Measurements from ENCODE around the gene TTC3.

Gene TTC3

DNA sequence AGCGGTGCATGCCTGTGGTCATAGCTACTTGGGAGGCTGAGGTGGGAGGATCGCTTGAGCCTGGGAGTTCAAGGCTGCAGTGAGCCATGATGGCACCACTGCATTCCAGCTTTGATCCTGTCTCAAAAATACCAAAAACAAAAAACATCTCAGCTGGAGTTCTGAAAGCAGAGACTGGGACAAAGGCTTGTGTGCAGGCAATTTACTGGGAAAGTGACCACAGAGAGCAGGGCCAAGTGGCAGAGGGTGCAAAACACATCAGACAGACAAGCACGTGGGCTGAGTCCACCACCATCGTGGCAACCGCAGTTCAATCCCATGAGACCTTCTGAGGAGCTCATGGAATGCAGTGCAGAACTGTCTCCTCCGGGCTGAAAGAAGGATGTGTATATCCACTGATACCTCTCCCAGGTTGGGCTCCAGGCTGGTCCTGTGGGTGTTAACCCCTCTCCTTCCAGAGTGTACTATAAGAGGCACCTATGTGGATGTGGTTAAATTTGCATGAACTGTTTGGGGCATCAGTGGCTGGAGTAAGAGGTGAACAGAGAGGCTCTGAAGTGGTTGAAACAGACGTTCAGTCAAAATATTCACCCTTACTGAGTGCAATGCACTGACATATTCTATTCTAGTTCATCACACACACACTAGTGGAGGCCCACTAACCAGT, 11.0 kb upstream of the TTC3 start:
- DNase-seq (ENCODE audit: low read depth in 2 of 2), result no peak

DNA sequence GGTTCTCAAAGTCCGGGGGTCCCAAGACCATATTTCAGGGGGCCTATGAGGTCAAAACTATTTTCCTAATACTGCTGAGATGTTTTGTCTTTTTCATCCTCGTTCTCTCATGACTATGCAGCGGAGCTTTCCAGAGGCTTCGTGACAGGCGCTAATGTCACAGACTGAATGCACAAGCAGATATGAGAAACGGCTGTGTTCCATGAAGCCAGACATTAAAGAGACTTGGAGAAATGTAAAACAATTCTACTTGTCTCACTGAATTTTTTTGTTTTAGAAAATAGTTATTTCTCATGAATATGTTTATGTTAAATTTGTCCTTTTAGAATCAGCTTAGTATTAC, 10.5 kb upstream of the TTC3 start:
- no peak for DNase-seq (ENCODE audit: low read depth in 2 of 2)

DNA sequence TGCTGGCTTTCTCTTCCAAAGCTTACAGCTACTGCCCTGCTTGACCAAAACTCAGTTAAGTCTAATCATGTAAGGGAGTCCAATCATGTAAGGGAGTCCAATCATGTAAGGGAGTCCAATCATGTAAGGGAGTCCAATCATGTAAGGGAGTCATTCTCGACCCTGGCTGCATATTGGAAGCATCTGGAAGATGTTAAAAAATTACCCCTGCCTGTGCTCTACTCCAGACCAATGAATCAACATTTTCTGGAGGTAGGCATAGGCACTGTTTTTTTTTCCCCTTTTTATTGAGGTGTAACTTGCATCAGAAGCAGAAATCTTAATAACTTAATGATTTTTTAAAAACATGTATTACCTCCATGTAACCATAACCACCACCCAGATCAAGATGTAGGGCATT, 9.6 kb upstream of the TTC3 start:
- no peak for DNase-seq (ENCODE audit: low read depth in 2 of 2)

DNA sequence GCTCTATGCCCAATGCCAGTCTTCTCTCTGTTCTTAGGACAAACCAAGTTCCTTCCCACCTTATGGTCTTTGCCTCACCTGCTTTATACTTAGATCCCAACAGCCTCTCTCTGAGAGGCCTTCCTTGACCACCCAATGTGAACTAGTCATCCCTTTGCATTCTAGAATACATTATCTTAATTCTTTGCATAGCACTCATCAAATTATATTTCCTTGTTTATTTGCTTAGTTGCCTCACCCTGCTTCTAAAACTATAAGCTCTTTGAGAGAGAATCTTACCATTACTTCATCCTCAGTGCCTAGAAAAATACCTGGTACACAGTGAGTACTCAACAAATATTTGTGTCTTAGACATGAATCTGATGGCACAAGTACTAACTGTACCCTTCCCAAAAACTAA, 8.2 kb upstream of the TTC3 start:
- DNase-seq (ENCODE audit: low read depth in 2 of 2), result no peak

DNA sequence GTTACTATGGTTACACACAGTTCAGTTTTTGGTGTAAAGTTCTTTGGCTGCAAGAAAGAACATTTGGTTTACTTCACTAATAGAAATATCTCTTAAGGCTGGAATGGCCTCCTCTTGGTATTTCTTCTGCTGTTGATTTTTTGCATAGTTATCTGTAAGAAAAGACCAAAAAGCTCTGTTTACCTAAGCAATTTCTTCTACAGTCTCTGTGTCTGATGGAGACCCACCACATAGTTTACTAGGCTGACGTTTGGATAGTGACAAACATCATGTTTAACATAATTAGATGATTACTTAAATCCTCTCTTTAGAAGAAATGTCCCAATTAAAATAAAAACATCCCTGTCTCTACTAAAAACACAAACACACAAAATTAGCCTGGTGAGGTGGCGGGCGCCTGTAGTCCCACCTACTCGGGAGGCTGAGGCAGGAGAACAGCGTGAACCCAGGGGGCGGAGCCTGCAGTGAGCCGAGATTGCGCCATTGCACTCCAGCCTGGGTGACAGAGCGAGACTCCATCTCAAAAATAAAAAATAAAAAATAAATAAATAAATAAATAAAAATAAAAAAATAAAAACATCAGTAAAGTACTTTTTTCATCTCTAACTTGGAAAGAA, 7.4 kb upstream of the TTC3 start:
- no peak for DNase-seq (ENCODE audit: low read depth in 2 of 2)

DNA sequence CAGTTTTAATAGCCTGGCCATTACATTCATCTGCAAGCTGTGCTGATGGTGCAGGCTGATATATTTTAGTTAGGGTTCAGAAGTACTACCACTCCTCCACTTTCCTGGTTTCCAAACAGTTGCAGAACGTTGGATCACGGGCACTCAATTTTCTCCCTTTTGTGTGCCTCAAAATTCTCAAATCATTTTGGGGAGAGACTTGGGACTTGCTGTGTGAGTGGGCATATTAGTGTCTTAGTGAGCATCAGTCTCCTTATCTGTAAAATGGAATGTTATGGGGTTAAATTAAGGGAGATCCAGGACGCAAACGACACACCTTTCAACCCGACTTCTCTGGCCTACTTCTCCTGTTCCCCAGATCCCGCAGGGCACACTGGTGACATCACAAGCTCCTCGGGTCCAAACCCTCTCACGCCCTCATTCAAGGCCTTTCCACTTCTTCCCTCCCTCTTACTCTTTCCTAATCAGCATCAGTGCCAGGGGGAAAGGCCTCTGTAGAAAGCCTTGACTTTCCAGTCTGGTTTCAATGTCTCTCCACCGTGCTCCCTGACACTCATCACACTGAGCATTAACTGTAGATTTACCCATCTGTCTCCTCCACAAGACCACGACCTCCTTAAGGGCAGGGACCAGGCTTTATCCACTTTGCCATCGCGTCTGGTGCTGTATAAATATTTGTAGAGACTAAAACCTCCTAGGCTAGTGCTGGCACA, 1.3 kb upstream of the TTC3 start:
- DNase-seq (ENCODE audit: low read depth in 2 of 2), result no peak

DNA sequence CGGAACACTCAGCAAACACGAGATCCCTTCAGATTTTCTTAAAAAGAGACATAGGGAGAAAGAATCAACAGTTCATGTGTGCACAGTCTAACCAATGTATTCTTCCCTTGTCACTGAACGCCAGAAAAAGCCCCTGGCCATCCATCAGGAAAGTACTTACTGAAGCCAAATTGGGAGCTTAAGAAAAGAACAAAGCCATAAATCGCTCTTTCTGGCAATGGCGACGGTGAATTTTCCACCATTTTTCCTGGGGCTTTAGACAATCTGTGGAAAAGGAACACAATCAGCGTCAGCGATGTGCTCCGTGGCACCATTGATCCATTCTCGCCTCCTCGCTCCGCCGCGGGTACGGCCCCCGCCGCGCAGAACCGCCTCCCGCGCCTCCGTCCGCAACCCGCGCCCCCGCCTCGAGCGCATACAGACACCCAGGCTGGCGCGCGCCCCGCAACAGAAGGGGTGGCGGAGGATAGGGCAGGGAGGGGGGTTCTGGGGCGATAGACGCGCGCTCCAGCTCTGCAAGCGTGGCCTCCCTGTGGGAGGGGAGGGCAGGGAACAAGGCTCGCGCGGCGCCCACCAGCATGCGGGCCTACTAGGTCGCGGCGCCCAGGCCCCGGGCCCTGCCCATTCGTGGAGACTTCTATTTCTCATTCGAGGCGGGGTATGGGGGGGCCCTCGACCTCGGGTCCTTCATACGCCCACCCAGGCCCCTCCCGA, 623 bp upstream of the TTC3 start:
- DNase-seq (ENCODE audit: low read depth in 2 of 2), result no peak

DNA sequence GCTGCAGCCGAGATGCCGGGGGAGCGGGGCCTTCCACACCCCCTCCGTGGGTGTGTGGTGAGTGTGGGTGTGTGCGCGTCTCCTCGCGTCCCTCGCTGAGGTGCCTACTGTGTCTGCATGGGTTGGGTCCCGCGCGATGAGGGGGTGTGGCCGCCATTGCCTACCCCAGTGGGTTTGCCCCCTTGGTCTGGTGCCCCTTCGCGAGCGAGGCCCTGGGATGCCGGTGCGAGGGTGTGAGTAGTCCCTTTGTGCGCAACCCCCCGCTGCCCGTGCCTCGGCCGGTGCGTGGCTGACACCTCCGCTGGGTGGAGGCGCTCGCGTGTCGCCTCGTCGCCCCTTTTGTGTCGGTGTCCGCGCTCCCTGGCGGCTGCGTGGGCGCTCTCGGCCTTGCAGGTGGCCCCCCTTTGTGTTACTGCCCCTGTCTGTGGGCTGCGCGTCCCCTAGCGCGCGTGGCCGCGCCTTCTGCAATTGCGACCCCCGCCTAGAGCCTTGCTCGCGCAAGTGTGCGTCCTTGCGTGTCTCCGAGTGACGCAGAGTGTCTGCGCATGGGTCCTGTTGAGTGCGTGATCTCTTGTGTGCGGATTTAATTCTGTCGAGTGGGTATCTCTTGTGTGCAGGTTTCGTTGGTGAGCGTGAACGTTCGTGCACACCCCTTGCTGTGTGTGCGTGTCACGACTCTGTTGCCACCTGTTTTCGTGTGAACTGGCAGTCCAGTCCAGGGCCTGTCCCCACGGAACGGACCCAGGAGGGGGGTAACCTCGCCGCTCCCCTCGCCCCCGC, 553 bp downstream of the TTC3 start:
- DNase-seq (ENCODE audit: low read depth in 2 of 2), result peak in 1 of 2 donors; percentile 34

DNA sequence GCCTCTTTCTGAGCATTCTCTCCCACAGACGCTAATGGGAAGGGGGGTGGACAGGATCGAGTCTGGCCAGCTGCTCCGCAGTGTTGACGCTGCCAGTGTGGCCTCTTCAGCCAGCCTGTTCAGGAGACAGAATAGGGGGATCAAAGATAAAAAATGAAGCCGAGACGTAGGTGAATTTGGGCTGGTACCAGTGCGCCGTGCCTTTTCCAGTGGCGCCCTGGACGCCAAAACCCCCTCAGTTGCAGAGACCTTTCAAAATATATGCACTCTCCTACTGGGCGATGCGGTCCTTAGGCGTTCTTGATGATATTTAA, 1.1 kb downstream of the TTC3 start:
- no peak for DNase-seq (ENCODE audit: low read depth in 2 of 2)

DNA sequence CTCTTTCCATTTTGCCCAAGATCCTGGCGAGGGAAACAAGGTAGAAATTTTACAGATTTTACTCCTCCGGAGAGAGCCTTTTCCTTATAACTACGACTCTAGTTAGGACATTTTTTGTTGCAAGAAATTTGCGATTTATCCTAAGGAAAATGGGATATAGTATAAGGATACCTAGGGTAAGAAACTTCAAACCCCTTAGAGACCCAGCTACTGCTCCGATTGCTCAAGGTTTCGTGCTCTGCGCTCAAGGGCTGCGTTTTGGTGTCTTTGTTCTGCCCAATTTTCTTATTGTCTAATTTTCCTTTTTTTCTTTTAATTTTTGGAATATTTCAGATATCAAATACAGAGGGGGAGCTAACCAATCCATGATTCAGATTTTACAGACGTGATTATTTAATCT, 1.5 kb downstream of the TTC3 start:
- no peak for DNase-seq (ENCODE audit: low read depth in 2 of 2)

DNA sequence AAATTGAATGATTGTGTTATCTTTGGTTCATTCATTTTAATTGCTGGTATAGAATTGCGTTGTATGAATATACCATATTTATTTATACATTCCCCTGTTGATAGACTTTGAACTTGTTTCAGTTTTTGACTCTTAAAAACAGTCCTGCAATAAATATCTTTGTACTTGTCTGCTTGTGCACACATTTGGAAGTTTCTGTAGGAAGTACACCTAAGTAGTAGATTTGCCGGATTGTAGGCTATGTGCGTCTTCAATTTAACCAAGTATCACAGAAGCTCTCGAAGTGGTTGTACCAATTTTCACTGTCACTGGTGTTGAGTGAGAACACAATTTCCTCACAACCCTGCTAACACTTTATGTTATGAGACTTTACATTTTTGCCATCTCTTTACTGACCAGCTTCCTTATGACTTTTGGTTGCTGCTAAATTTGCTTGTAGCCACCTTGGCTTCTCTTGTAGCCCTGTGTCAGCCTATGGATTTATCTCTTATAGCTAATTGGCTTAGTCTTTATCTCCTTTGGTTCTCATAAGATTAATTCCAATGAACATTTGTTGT, 2.2 kb downstream of the TTC3 start:
- DNase-seq (ENCODE audit: low read depth in 2 of 2), result no peak

DNA sequence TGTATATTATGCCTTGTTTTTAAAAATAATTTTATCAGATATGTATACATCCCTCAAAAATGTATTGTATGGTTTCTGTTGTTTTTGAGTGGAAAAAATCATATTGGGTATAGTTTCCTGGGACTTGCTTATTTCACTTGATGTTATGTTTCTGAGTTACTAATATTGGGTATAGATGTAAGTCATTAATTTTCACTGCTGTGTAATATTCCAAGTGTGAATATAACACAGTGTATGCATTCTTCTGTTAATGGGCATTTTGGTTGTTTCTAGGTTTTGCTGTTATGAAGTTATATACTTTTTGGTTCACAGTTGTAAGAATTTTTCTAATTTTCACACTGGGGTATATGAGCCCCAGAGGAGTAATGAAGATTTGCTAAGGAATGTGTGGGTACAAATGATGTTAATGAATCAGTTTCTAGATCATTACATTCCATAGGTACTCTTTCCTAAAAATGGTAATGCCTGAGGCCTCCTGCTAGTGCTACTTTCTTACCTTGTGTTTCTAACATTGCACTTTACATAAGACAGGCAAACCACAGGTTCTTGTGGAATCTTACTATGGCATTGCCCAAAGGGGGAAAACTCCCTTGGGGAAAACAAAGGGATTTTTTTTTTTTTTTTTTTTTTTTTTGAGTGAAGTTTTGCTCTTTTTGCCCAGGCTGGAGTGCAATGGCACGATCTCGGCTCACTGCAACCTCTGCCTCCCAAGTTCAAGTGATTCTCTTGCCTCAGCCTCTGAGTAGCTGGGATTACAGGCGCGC, 3.2 kb downstream of the TTC3 start:
- no peak for DNase-seq (ENCODE audit: low read depth in 2 of 2)

DNA sequence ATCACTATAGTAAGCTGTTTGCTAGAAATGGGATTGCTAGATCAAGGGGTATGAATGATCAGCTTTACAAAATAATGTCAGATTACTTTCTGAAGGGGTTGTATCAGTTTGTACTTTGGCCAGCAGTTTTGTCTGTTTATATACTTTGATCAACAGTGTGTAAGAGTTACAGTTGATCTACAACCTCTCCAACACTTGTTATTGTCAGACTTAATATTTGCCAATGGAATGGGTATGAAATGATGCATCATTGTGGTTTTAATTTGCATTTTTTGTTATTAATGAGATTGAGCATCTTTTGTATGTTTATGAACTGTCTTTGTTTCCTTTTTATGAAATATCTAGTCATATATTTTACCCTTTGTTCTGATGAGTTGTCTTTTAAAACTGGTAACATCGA, 4.3 kb downstream of the TTC3 start:
- DNase-seq (ENCODE audit: low read depth in 2 of 2), result no peak

DNA sequence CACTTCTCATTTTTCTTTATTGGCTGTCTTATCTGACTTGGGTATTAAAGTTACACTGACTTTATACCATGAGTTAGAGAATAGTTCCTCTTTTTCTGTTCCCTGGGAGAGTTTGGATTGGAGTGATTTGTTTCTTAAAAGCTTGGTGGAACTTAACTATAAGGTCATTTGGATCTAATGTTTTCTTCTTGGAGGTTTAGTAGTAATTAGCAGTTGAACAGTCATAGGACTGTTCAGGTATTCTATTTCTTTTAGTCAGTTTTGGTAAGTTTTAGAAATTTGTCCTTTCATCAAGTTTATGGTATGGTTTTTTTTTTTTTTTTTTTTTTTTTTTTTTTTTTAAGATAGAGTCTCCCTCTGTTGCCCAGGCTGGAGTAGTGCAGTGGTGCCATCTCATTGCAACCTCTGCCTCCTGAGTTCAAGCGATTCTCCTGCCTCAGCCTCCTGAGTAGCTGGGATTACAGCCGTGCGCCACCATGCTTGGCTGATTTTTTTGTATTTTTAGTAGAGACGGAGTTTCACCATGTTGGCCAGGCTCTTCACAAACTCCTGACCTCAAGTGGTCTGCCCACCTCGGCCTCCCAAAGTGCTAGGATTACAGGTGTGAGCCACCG, 6.3 kb downstream of the TTC3 start:
- DNase-seq (ENCODE audit: low read depth in 2 of 2), result no peak

DNA sequence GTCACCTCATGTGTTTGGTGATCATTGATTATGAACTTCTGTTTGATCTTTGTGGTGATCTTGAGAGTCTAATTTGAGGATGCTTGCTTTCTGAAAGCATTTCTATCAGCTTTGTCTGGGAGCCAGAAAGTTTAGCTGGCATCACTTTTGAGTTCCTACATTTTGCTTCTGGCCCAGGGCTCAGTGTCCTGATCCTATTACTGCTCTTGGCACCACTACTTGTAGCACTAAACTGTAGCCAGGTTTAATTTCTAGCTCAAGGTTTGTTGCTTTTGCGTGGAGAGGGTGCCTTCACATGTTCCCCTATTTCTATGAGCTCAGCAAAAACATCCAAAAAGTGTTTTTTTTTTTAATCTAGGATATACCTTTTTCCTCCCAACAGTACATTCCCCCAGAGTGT, 9.3 kb downstream of the TTC3 start:
- no peak for DNase-seq (ENCODE audit: low read depth in 2 of 2)

DNA sequence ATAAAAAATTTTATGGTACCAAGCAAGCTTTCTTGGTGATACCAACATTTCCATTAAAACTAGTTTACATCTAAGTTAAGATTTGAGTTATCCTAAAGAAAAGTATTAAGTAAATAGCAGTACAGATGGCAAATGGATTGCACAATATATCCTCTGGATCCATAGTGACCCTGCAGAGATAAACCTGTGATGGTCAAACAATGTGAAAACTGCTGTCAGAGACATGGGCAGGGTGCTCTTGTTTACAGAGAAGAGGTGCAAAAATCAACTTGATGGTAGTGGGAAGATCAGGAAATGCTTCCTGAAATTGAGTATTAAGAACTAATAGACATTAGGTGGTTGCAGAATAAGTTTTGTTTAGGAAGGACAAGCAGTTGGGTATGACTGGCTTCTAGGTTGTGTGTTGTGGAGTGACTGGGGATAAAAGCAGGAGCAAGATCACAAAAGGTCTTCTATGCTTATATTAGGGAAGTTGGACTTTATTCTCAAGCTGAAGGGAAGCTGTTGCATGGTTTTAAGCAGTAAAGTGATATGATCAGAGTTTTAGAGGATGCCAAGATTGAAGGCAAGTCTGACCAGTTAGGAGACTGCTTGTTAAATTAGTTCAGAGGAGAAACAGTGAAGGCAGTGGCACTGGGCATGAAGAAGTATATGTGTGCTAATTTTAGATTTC, 9.9 kb downstream of the TTC3 start:
- DNase-seq (ENCODE audit: low read depth in 2 of 2), result no peak

DNA sequence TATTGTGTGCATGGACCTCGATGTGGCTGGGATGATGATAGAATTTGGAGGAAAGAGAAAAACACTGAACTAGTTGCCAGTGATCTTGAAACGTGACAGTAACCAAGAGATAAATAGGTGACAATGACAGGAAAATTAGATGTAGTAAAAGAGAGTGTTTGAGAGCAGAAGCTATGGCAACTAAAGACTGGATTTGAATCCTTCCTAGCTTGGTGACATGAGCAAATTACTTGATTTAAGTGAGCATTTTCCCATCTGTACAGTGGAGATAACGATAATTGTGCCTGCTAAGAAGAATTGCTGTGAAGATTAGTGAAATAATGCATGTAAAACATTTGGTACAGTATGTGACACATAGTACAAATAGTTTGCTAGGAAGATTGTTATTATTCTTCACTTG, 12.7 kb downstream of the TTC3 start:
- no peak for DNase-seq (ENCODE audit: low read depth in 2 of 2)

DNA sequence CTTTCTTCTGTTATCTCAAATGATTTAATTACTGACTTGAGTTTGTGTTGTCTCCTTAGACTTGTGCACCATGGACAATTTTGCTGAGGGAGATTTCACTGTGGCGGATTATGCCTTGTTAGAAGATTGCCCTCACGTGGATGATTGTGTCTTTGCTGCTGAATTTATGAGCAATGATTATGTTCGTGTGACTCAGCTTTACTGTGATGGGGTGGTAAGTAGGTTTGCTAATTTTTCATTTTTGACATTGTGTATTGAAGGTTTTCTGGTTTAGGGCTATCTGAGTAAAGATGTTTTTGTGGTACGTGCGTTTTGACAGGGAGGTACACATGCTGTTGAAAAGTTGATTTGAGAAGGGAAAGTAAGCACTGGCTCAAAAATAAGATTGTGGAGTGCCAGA, 14.1 kb downstream of the TTC3 start:
- no peak for DNase-seq (ENCODE audit: low read depth in 2 of 2)

DNA sequence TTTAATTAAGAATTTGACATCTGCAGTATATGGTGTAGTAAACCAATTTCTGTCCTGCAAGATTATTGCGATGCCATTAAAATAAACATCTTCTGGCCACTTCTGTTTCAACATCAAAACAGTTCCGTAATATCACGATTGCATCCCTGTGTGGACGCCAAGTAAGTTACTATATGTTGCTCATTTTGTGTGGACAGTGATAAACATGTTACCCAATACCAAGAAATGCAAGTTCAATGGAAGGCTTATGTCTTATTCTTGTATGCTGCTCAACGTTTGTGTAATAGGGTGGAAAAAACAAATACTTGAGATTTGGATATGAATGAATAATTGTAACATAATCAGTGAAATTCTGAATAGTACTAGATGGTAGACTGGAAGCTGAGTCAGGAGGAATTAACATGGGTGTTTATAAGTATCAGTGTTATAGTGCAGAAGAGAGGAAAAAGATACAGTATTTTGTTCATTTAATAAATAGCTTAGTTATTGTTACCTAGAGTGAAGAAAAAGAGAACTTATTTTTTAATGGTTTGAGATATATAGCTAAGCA, 15.2 kb downstream of the TTC3 start:
- no peak for DNase-seq (ENCODE audit: low read depth in 2 of 2)

DNA sequence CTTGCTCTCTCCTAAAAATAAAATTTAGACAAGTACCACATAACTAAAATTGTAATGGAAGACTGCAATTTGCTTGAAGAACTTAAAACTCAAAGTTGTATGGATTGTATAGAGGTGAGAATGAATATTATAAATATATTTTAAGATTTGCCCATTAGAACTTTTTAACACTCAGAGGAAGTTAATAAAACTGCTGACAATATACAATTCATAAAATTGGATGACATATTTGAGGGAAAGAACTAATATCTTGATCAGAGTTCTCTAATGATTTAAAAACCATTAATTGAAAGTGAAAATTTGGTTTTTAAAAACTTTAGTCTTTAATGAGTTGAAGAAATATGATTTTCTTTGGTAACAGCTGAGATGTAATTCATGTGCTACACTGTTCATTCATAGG, 20.9 kb downstream of the TTC3 start:
- DNase-seq (ENCODE audit: low read depth in 2 of 2), result no peak

All from stimulated activated CD8-positive, alpha-beta memory T cell treated with anti-CD3 and anti-CD28 coated beads, Interleukin-15, amount 100 ng/mL, for 4 hours (primary cell).